ENCODE data around the gene SLC12A2.
A peak's percentile ranks its signal among the peaks of the same experiment; 100 is the strongest.

SLC12A2 gene

DNA sequence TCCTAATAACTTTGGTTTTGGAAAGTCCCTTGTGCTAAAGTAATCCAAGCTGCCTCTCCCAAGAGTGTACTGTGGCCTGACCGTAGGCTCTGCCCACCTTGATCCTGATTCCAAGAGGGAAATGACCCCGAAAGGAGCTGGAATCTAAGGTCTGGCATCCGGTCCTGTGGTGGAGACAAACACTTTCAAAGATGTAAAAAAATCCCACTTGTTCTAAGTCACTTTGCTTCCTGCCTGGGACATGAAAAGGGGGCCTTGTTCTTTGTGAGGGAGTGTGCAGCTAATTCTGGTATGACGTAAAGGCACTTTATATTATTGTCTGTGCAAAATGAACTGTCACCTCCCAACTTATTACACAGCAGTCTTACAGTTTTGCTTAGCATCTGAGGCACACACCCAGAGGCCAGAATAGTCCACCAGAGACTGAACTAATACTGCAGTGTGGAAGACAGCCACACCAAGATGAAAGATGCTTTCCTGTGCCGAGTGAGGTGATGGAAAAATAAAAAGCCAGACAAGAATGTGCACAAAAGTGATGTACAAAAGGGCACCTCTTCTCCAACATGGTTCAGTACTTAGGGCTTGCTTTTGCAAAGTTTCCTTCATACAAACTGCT is 128.7 kb downstream of the SLC12A2 start:
- no peak overlapping the region for H2AFZ ChIP-seq (ENCODE audit: low read length)
- H3K36me3 ChIP-seq (ENCODE audit: insufficient read depth, low read length), result no peaks in the 10 kb centered on the region
- H3K9ac ChIP-seq (ENCODE audit: low read length), result no peak overlapping the region
- H4K20me1 ChIP-seq (ENCODE audit: insufficient read depth, low read length), result no peaks in the 10 kb centered on the region
- H3K9me3 ChIP-seq (ENCODE audit: low read length), result no peaks in the 10 kb centered on the region
- H3K27me3 ChIP-seq (ENCODE audit: insufficient read depth, low read length), result no peaks in the 10 kb centered on the region
- H3F3A ChIP-seq (ENCODE audit: insufficient read depth, low read length), result no peaks in the 10 kb centered on the region
- H3K79me2 ChIP-seq (ENCODE audit: insufficient read depth, low read length), result no peaks in the 10 kb centered on the region
- no peaks in the 10 kb centered on the region for H3K9me2 ChIP-seq (ENCODE audit: low read depth, low read length)
- H3K27ac ChIP-seq (ENCODE audit: low read depth, low read length, poor library complexity, severe bottlenecking), result no peak overlapping the region
- H3K4me2 ChIP-seq (ENCODE audit: low read length), result no peak overlapping the region
- TF ChIP-seq CTCF (IDR thresholded peaks at IDR 0.05; ENCODE audit: low read length), result no peak
- no peak for TF ChIP-seq EZH2 (IDR thresholded peaks at IDR 0.05; ENCODE audit: borderline replicate concordance, low read length)
- H3K4me3 ChIP-seq (ENCODE audit: low read depth, low read length, poor library complexity, severe bottlenecking), result no peak overlapping the region
- H3K4me1 ChIP-seq (ENCODE audit: insufficient read depth, low read length, severe bottlenecking), result no peaks in the 10 kb centered on the region

- no peaks in the 10 kb centered on the region for H3K9me2 ChIP-seq (ENCODE audit: low read depth, low read length)
- no peaks in the 10 kb centered on the region for H3K27me3 ChIP-seq (ENCODE audit: insufficient read depth, low read length)
- no peaks in the 10 kb centered on the region for H3F3A ChIP-seq (ENCODE audit: insufficient read depth, low read length)
- H3K9ac ChIP-seq (ENCODE audit: low read length), result no peak overlapping the region
- no peaks in the 10 kb centered on the region for H3K4me1 ChIP-seq (ENCODE audit: insufficient read depth, low read length, severe bottlenecking)
- no peaks in the 10 kb centered on the region for H4K20me1 ChIP-seq (ENCODE audit: insufficient read depth, low read length)
- no peak overlapping the region for H2AFZ ChIP-seq (ENCODE audit: low read length)
- TF ChIP-seq EZH2 (IDR thresholded peaks at IDR 0.05; ENCODE audit: borderline replicate concordance, low read length) (no peak), CTCF (IDR thresholded peaks at IDR 0.05; ENCODE audit: low read length) (peak; percentile 84)
- H3K79me2 ChIP-seq (ENCODE audit: insufficient read depth, low read length), result no peaks in the 10 kb centered on the region
- H3K4me3 ChIP-seq (ENCODE audit: low read depth, low read length, poor library complexity, severe bottlenecking), result no peak overlapping the region
- no peaks in the 10 kb centered on the region for H3K36me3 ChIP-seq (ENCODE audit: insufficient read depth, low read length)
- H3K27ac ChIP-seq (ENCODE audit: low read depth, low read length, poor library complexity, severe bottlenecking), result no peak overlapping the region
- no peak overlapping the region for H3K4me2 ChIP-seq (ENCODE audit: low read length)
- no peaks in the 10 kb centered on the region for H3K9me3 ChIP-seq (ENCODE audit: low read length)
Observed at GRCh38 chr5:128213340-128213739, 129.8 kb downstream of the SLC12A2 start.

DNA sequence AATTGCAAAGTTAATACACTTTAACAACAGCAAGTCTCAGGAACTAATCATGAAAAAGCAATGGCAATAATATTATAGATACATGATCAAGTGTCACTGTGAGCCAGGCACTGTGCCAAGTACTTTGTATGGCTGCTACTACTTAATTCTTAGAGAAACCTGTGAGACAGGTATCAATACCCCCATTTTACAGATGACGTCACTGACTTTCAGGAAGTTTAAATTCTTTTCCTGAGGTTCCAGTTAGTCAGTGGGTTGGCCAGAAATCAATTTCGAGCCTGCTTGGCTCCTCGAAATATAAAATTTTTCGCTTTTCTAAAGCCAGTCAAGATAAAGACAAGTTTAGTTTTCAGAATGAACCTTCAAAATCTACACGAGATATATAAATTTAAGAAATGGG is 130.3 kb downstream of the SLC12A2 start:
- Histone ChIP-seq H2AFZ (ENCODE audit: low read length) (no peak overlapping the region), H3K4me3 (ENCODE audit: low read depth, low read length, poor library complexity, severe bottlenecking) (no peak overlapping the region), H3K27ac (ENCODE audit: low read depth, low read length, poor library complexity, severe bottlenecking) (no peak overlapping the region), H3K9me3 (ENCODE audit: low read length) (no peaks in the 10 kb centered on the region), H3K4me2 (ENCODE audit: low read length) (no peak overlapping the region), H4K20me1 (ENCODE audit: insufficient read depth, low read length) (no peaks in the 10 kb centered on the region), H3K9ac (ENCODE audit: low read length) (no peak overlapping the region), H3K36me3 (ENCODE audit: insufficient read depth, low read length) (no peaks in the 10 kb centered on the region), H3F3A (ENCODE audit: insufficient read depth, low read length) (no peaks in the 10 kb centered on the region), H3K27me3 (ENCODE audit: insufficient read depth, low read length) (no peaks in the 10 kb centered on the region), H3K9me2 (ENCODE audit: low read depth, low read length) (no peaks in the 10 kb centered on the region), H3K79me2 (ENCODE audit: insufficient read depth, low read length) (no peaks in the 10 kb centered on the region), H3K4me1 (ENCODE audit: insufficient read depth, low read length, severe bottlenecking) (no peaks in the 10 kb centered on the region)
- TF ChIP-seq CTCF (IDR thresholded peaks at IDR 0.05; ENCODE audit: low read length), result no peak
- no peak for TF ChIP-seq EZH2 (IDR thresholded peaks at IDR 0.05; ENCODE audit: borderline replicate concordance, low read length)

Measured in OCI-LY1 (cell line).